ENCODE results near the gene NPAS2.

NPAS2 gene

DNA sequence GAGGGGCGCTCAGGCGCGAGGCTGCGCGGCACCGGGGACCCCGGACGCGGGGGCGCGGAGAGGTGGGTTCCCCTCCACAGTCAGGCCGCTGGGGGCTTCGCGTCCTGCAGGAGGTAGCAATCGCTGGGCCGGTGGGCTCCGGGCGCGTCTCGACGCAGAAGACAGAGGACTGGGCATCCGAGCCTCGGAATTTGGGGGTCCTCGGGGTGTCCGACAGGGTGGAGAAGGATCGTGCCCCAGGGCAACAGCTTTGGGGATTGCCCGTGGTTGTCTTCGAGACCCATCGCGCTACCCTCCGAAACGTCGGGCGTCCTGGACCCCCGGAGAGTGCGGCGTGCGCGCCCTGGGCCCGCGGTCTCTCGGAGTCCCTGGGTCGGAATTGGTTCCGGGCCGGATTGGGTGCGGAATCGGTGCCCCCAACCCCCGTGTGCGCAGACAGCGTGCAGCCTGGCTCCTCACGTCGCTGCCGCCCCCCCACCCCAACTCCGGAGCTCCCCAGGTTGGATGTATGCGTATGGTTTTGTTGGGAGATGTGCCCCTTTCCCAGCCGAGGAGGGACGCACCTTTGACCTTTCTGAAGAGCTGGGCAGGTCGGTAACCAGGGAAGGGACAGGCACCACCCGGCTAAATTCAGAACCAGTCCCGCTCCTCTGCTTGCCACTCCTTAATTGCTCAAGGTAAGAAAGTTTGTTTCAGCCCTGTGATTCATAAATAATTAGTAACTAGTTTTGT lies 750 bp downstream of the NPAS2 start:
- in situ Hi-C loops (cut with MboI; ENCODE audit: low sequenced_read_pairs) = no loop called here

DNA sequence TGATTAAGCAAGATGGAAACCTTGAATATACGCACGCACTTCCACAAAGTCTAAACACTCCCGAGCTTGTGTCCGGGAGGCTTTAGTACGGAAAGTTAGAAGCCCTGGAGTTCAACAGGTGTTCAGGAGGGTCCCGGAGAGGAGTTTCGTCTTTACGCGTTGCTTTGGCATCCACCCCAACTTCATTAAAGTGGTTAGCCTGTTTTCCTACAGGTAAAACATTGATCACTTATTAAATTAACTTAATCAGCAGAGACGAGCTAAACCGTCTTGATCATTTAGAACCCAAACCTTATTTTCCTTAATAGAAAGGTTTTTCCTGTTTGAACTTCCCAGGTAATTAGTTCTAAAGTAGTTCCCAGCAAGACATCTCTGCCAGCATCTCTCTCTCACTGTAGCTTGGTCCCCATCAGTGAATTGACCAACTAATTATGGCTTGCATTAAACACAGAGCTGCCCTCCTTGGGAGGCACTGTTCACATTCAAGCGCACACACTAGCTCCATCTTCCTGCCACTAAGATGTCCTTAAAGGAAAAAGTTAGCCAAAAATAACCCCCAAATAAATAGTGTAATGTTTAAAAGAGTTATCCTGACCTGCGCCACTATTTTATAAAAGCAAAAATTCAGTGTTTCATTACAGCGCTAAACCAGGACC lies 1.4 kb downstream of the NPAS2 start:
- in situ Hi-C loops (cut with MboI; ENCODE audit: low sequenced_read_pairs) = no loop called here

DNA sequence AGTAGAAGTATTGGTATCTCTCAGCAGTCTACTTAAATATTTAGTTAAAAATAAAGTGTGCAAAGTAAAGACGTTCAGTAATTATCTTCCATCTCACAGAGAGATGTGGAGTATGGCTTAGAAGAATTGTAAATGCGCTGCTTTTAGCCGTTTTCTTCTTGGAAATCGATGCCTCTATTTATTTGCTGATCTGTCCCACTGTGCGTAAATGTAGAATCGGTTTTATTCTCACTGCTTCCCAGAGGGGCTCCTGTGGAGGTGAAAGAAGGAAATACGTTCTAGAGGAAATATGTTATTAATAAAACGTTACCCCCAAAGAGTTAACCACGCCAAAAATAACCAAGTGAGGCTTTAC lies 1.9 kb downstream of the NPAS2 start:
- in situ Hi-C loops (cut with MboI; ENCODE audit: low sequenced_read_pairs) = no loop called here

DNA sequence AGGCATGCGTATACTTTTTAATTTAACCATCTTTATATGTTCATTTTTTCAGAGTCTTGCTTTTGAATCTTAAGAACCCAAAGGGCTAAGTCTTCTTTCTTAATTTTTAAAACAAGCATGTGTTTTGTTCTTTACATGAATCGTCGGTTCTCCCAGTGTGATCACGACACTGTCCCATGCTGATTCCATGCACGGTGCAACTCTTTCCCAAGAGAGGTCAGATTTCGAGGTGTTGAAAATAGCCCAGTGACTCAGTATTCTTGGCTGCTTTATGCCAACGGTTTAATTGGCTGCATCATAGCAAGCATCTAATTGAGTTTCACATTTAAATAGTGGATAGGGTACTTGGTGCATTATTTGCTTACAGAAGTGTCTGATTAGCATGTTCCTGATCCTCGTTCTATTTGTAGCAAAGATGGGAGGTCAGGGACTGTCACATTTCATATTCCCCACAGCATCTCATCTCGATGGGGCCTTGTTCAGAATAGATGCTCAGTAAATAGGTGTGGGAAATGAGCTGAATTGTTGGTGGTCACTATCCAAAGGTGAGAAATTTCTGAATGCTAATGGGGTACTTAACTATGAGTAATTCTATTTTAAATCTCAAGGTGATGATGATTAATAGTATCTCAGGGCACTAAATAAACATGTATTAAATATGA lies 2.8 kb downstream of the NPAS2 start:
- in situ Hi-C loops (cut with MboI; ENCODE audit: low sequenced_read_pairs) = no loop called here

DNA sequence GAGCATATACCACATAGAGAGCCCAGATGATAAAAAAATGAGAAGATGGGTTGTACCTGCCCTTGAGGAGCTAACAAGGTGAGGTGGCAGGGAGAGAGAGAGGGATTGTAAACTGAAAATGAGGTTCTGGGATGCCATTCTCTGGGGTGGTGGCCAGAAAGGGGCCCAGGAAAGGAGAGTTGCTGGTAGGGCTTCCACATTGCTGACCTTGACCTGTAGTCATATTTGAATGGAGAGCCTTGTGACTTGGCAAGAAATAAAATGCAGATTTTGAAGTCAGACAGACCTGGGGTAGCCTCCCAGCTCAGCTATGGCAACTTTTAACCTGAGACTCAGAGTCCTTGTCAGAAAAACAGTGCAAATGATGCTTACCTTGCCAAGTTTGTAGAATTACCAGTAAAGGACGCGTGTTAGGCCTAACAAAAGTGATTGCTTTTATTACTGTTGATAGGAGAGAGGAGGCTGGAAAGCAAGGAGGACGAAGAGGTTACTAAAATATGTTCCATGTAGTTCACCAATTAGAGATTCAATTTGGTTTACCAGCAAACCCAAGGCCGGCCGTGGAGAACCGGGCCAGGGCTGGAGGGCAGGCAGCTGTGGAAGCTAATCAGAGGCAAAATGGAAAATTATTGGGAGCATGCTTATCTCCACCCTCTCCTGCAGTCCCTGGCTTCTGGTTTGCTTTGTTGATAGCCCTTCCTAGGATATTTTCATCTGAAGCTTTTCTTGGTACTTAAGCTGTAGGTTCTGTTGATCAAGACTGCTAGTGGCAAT lies 3.9 kb downstream of the NPAS2 start:
- in situ Hi-C loops (cut with MboI; ENCODE audit: low sequenced_read_pairs) = no loop called here

DNA sequence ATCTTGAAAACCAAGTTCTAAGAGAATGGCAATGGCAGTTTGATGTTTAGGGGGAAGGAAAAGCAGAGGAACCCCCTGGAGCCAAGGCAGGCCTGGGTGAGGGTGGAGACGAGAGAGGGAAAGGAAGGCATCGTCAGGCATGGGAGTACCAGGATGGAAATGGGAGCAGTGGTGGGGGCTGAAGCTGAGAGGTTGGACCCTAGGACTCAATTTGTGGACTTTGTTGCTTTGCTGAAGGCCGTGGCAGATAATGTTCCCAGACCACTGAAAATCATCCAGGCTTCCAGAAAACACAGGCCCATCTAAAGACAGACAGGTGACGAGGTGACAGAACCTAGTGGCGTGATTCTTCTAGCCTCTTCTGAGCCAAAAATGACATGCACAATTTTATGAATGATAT lies 4.9 kb downstream of the NPAS2 start:
- in situ Hi-C loops (cut with MboI; ENCODE audit: low sequenced_read_pairs) = no loop called here

DNA sequence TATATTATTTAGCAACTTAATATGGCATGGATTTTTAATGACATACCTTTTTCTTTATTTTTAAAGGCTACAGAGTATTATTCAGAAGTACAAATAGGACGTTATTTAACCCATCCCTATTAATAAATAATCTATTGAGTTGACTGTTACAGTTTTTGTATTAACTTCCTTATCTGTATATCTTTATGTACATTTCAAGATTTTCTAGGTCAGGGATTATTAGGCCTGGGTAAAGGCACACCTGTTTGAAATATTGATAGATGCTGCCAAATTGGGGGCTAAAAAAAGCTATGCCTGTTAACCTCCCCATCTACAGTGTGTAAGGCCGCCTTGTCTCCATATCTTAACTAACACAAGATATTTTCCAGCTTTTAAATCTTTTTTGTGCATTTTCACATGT lies 6.6 kb downstream of the NPAS2 start:
- in situ Hi-C loops (cut with MboI; ENCODE audit: low sequenced_read_pairs) = no loop called here

DNA sequence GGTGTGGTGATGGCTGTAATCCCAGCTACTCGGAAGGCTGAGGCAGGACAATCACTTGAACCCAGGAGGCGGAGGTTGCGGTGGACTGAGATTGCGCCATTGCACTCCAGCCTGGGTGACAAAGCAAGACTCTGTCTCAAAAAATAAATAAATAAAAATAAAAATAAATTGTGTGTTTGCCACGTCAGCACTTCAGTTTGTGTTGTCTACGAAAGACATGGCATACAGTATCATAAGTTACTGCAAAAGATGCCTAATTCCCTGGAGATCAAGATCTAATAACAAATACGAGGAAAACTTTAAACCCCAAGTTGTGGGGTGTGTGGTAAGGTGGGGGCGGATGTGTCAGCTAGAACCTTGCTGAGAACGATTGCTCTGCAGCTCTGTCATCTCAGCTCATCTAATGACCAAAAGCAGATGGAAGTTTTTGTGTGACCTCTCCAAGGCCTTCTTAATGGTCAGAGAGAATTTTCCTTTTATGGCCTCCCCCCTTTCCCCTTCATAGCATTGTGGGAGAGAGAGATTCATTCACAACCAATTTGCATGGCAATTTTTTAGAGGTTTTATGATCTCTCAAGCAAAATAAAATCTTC lies 11.3 kb downstream of the NPAS2 start:
- in situ Hi-C loops (cut with MboI; ENCODE audit: low sequenced_read_pairs) = no loop called here

DNA sequence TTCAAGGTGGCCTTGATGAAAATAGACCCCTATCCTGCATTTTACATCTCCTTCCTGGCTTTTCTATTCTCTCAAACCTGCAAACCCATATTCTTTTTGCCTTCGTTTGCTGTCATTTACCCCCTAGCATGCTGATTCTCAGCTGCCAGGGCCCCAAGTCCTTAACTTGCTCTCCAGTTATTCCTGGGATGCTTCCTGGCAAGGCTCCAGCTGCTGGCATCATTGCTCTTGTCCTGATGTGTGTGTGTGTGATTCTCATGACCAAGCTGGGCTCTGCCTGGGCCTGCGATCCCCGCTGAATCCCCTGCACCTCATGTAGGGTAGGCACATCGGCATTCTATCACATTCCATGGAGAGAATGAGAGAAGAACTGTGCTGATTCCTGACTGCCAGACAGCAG lies 11.9 kb downstream of the NPAS2 start:
- in situ Hi-C loops (cut with MboI; ENCODE audit: low sequenced_read_pairs) = no loop called here

DNA sequence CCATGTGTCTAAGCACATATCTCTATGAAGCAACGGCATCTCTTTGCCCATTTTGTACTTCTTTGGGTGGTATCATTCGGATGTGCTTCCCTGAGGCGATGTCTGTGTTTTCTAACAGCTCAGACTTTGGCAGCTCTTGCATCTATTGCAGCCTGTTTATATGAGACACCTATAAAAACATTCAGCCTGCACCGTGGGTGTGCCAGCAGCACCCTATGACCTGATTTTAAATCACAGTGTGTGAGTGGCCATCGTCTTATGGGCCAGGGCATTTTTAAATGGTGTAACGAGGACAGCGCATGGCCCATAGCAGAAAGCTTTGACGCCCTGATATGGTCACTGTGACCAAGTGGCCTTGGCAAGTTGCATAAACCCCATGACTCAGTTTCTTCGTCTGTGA lies 12.9 kb downstream of the NPAS2 start:
- in situ Hi-C loops (cut with MboI; ENCODE audit: low sequenced_read_pairs) = no loop called here

DNA sequence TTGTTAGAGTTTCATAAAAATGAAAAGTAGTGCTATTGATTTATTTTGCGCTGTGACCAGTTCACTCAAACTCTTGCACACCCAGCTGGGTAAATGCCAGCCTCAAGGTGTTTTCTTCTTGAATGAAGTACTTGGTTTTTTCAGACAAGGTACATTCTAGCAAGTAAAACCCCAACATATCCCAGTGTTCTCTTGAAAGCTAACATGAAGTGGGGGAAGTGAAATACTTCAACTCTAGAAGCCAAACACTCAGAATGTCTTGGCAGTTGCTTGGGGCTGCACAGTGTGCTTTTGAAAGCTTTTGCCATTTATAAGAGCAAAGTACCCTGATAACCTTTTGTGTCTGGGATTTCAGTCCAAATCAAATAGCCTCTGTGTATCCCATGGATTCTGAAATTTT lies 13.4 kb downstream of the NPAS2 start:
- in situ Hi-C loops (cut with MboI; ENCODE audit: low sequenced_read_pairs) = no loop called here

DNA sequence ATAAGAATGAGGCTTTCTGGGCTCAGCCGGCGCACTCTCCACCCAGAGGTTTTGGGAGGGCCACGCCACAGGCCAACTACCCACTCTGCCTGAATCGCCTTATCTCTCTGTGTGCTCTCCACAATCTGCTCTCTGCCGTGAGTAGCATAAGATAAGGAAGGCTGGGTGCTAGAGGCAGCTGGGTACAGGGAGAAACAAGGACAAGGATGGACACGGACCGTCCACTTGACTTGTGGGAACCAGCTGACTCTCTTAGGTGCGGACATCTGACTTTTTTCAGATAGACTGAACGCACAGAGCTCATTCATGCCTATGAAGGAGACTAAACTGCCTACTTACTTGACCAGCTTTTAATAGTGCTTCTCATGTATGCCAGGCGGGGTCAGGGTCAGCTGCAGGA lies 14.3 kb downstream of the NPAS2 start:
- in situ Hi-C loops (cut with MboI; ENCODE audit: low sequenced_read_pairs) = no loop called here

DNA sequence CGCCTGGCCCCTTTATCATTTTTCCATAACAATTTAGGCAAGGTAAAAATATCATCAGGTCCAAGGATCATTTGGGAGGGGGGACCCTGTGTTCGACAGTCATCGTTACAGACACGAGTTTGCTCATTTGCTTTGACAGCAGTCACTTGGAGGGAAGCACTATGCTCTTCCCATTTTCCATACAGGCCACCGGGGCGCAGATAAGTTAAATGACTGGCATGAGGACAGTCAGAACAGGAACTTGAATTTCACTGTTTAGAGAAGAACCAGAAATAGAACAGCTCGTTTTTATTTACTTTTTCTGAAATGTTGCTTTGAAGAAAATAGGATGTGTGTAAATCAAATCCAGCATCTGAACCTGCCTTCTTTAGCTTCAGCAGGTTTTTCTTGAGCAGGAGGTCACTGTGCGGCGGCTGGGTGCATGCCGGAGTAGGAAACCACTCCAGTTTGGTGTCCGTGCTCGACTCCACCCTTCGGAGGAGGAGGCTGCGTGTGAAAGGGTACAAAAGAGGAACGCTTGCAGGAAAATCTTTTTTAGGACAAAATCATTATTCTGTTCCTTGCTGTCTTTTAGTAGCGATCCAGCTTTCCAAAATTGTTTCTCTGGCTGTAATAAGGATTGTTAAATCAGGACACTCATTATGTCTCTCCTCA lies 15.2 kb downstream of the NPAS2 start:
- in situ Hi-C loops (cut with MboI; ENCODE audit: low sequenced_read_pairs) = no loop called here

DNA sequence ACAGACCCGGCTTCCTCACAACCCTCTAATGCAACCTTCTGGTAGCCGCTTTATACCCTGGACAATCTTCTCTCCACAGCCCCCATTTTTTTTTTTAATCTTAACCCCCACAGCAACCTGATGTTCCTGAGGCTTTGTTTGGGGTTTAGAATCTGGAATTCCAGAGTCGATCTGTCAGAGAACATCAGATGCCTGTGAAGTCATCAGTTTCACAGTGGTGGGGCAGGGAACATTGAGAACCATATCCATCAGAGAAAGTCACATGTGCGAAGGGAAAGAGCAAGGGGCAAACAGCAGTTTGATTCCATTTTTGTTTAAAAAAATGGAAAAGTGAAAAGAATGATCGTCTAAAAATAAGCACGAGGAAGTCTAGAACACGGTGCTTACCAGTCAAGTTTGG lies 20.6 kb downstream of the NPAS2 start:
- in situ Hi-C loops (cut with MboI; ENCODE audit: low sequenced_read_pairs) = no loop called here

DNA sequence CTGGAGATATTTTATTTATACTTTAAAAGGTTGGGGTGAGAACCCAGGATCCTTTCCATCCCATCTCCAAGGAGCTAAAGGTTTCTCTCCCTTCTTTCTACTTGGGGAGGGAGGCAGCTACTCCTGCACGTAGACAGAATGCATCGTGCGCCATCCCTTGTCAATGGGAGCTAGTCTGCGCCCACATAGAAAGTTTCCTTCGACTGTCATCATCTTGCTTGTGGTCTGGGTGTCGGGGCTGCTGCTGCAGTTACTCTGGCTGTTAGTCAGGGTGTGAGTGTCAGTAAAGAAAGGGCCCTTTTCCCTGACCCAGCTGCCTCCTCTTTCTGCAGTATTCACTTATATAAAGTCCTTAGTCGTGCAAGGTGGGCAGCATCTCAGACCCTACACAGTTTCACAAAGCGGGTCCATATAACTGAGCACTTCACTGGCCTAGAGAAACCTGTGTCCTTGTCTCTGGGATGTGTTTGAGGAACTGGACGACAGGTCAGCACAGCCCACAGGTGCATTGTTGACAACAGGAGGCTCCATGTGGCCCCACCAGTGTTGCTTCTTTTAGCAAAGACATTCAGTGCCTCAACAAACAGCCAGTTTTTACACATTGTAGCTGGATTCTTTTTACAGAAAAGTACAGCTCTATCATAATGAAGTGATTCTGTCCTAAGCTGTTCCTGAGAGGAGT lies 22.4 kb downstream of the NPAS2 start:
- in situ Hi-C loops (cut with MboI; ENCODE audit: low sequenced_read_pairs) = no loop called here

DNA sequence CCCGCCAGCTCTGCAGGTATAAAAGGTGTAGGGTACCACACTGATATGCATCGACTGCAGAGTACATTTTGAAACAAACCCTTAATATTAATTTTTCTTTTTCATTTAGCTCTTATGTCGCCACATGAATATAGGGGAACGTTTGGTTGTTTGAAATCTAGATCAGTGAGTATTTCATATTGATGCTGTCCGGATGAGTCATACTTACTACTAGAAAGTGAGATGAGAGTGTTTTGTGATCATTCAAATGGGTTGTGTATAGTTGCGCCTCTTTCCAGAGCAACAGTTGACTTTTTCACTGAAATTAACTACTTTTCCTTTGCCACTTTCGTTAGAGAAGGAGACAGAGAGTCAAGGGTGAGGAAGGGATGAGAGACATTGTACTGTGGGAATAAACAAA lies 24.6 kb downstream of the NPAS2 start:
- in situ Hi-C loops (cut with MboI; ENCODE audit: low sequenced_read_pairs) = no loop called here

DNA sequence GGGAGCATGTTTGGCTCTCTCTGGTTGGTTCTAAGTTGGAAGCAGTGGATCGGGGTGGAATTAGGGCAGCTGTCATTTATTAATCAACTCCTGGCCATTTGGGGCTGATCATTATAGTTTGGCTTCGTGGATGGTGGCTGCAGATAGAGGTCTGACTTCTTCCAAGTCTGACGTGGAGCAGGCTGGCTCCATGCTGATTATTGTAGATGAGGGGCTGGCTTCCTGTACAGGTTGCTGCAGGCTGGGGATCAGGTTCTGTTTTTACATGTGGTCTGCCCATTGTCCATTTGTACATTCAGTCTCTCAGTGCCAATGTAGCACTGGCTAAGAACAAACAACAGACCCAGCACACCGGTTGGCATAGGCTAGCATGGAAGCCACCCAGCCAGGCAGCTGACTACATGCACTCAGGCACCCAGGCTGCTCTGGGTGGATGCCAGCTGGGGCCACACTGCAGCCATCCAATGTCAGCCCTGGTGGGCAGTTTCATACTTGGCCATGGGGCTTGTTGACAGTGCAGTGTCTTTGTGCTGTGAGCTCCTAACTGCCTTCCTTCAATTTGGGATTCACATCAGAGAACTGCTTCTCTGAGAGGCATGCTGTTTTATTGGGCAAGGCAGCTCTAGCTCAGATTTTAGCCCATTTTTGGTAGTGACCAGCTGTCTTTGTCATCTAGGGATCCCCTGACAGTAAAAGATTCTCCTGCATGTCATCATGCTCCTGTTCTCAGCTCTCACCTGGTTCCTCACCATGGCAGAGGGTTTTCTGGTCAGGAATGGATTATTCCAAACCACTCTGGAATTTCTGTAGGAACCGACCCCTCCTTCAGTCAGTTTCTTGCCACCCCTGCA lies 25.4 kb downstream of the NPAS2 start:
- in situ Hi-C loops (cut with MboI; ENCODE audit: low sequenced_read_pairs) = no loop called here

DNA sequence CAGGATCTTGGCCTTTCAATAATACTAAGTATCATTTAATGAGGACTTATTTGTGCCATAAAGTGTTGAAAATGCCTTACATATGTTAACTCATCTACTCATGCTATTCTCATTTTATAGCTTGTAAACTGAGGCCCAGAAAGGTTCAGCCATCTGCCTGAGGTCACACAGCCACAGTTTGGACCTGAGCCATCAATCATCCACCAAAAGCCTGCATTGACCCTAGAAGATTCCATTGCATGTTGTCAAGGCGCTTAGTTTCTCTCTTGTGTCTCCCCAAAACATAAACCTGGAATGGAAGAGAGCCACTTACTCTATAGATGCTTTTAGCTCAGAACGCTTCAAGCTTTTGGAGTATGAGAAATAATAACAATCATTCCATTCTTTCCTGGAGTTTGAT lies 26.8 kb downstream of the NPAS2 start:
- in situ Hi-C loops (cut with MboI; ENCODE audit: low sequenced_read_pairs) = no loop called here

DNA sequence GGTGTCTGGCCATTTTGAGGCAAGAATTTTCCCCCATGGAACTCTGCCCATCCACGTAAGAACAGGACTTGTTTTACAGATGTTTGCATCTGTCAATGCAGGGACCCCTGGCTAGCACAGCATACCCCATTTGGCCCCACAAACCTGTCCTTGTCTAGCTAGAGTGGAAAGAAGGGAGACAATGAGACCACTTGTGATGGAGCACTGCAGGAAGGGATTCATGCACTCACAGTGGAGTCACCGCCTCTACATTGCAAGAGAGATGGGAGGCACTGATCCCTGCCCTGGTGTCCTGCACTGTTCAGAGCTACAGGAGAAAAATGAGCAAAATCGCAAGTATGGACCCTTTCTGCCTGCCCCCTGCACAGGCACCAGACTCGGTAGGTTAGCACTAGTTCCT lies 32.5 kb downstream of the NPAS2 start:
- in situ Hi-C loops (cut with MboI; ENCODE audit: low sequenced_read_pairs) = no loop called here

All from HL-60/S4 treated with retinoic acid at 250 ng/mL for 4 days and 3 days (cell line).